Middle frontal gyrus (tissue), 1 donor: ENCODE data around the gene TNFRSF17.
A peak's percentile ranks its signal among the peaks of the same experiment; 100 is the strongest.
"Not testable (repeated sequence)": the region's sequence is repeated elsewhere in the genome, so short reads cannot be mapped to it uniquely, and the experiment has no call there.

ENCODE experiments used
- DNase-seq: peaks from one replicate; pipeline ENCODE4 v3.0.0-alpha.2; 2015; ENCODE audit warnings: low spot score; ENCODE audit errors: extremely low spot score

Gene TNFRSF17

GRCh38 chr16:11964761-11965551, at the start of gene TNFRSF17:
Gene TNFRSF17 (plus strand): TSS chr16:11965210. CDS start chr16:11965325, 115 bp downstream.
- DNase-seq = no peak

DNA sequence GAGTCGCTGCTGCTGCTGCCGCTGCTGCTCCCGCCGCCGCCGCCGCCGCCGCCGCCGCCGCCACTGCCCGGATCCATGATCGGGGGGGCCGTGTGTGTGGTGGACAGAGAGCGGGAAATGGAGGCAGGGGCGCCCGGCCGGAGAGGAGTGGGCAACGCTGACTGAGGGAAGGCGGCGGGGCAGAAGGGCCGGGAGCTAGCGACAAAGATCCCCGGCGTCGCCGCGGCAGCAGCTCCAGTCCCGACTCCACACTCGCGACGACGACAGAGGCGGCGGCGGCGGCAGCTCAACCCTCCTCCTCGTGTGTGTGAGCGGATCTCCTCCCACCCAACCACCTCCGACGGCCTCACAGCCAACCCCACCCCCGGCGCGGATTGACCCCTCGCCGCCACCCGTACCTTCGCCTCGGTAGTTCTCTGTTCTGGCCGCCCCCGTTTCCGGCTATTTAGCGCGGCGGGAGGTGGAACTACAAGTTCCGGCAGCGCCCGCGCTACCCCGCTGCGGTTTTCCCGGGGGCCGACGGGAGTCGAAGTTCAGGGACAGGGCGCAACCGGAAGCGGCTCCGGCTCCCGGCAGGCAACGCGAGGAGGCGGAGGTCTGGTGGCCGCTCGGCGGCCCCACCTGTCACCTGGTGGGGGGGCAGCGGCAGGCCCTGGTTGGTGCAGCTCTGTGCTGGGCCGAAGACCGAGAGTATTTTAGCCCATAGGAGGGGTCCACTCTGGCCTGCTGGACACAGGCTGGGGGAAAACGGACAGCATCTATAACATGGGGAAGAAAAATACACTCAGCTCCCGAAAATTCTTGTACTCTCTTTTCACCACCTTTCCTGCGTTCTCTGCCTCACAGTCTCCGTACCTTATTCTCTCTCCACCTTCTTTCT, 49.1 kb upstream of the TNFRSF17 start, which contains the start of gene GSPT1:
Gene GSPT1 (minus strand): TSS at position 313 of the 880 bp plus-strand sequence. CDS start 236 bp downstream, at position 77.
- DNase-seq = peak; percentile 94

DNA sequence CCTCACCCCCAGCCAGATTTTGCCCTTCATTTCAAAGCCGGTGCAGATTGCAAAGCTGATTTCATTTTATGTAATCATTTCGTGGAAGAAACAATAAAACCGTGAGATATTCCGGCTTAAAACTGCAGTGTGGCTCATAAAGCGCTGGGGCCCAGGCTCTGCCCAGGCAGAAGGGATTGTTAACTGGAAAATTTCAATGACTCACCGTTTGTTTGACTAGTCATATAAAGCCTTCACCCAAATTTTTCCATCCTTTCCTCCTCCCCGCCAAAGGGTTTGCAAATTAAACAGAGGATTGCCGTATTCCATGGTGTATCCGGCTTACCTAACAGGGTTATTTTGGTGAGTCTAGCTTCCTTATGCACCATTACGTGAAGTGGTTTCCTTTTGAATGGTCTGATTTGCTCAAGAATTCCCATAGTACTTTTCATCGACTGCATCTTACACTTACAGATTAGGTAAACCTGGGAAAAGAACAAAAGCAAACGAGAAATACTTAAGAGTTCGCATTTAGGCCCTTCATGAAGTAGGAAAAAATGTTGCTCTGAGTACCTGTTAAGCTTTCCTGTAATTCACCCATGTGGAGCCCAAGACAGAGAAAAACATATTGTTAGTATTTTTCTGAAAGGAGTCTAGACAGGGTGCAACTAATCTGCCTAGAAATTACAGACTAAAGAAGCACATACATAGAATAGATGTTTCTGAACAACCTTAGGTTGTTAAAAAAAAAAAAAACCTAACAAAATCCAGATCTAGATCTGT, 48.3 kb upstream of the TNFRSF17 start:
- DNase-seq = peak; percentile 23

- not testable (repeated sequence) for DNase-seq
Observed at GRCh38 chr16:11924046-11924445, 41.0 kb upstream of the TNFRSF17 start.

DNA sequence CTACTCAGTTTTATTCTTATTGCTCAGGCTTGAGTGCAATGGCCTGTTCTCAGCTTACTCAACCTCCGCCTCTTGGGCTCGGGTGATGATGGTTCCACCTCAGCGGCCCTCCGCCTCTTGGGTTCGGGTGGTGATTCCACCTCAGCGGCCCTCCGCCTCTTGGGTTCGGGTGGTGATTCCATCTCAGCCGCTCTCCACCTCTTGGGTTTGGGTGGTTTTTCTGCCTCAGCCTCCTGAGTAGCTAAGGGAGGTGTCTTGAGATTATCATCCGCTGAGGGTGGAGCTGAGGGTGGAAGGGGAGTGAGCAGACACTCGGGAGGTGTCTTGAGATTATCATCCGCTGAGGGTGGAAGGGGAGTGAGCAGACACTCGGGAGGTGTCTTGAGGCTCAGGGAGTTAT, 37.7 kb upstream of the TNFRSF17 start:
- not testable (repeated sequence) for DNase-seq

DNA sequence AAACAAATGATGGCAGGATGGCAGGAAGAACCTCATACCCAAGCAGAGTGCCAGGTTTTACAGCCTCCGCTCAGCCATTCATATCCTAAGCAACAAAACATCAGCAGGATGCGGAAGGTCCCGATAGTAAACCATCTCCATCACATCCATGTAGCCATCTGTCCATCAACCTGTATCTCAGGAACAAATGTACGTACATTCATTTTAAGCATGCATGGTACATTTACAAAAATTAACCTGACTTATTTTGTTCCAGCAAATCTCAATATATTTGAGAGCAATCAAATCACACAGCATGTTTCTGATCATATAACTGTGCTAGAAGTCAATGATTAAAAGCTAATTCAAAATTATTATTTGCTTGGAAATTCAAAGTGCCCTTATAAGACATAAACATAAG, 23.1 kb upstream of the TNFRSF17 start, which contains the start of gene NPIPB2:
Gene NPIPB2 (minus strand): TSS at position 101 of the 400 bp plus-strand sequence. CDS start 0 bp downstream, at position 101.
- not testable (repeated sequence) for DNase-seq

- DNase-seq = no peak
Observed at GRCh38 chr16:11946433-11946832, 18.6 kb upstream of the TNFRSF17 start.

GRCh38 chr16:11948819-11949218, 16.2 kb upstream of the TNFRSF17 start:
- no peak for DNase-seq

DNA sequence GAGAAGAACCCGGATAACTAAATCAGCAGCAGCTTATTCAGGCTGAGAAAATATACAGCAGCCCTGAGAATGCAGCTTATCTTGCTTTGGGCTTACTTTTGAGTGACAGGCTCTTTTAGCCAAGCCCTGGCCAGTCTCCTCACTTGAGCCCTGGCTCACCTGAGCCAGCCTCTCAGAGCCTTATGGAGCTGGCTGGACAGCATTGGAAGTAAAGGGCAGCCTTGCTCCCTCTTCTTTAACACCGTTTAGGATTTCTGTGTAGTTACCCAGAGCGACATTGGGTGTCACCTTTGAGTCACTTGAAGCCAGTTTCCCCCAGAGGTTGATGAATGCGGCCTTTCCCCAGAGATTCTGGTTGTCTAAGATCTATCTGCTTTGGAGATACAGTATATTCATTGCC, 15.5 kb upstream of the TNFRSF17 start:
- DNase-seq = peak; percentile 9

GRCh38 chr16:11950388-11950787, 14.6 kb upstream of the TNFRSF17 start:
- no peak for DNase-seq

DNA sequence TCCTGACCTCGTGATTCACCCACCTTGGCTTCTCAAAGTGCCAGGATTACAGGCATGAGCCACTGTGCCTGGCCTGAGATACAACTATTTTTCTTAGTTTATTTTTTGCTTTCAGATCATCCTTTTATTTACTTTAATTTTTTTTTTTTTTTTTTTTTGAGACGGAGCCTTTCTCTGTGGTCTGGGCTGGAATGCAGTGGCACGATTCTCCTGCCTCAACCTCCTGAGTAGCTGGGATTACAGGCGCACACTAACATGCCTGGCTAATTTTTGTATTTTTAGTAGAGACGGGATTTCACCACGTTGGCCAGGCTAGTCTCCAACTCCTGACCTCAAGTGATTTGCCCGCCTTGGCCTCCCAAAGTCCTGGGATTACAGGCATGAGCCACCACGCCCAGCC, 11.4 kb upstream of the TNFRSF17 start:
- DNase-seq = not testable (repeated sequence)

DNA sequence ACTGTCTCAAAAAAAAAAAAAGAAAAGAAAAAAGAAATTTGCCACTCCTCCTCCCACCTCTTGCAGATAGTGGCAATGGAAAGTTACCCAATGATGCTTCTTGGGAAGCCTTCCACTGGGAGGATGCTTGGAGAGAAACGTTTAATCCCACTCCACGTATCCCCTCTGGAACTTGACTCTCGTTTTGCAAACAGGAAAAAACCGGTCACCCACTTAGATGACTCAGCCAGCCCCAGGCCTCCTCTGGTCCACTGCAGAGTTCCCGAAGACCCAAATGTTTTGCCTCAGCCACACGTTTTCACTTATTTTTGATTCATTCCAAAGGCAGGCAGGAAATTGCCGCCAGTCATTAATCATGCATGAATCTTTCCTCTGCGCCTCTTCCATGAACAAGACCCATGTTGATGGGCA, 9.3 kb upstream of the TNFRSF17 start:
- no peak for DNase-seq

DNA sequence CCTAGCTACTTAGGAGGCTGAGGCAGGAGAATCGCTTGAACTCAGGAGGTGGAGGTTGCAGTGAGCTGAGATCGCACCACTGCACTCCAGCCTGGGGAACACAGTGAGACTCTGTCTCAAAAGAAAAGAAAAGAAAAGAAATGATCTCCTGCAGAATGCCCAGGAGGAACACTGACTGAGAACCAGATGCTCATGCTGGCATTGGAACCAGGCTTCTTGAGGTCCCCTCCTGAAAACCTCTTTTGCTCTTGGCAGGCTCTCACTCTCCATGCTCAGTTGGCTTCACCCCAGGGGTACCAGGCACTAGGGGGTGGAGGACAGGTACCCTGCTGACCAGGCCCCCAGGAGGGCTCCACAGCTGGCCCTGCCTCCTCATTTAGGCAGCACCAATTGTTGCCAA, 8.5 kb upstream of the TNFRSF17 start:
- DNase-seq = no peak

- DNase-seq = no peak
Observed at GRCh38 chr16:11957591-11958395, 7.2 kb upstream of the TNFRSF17 start.

DNA sequence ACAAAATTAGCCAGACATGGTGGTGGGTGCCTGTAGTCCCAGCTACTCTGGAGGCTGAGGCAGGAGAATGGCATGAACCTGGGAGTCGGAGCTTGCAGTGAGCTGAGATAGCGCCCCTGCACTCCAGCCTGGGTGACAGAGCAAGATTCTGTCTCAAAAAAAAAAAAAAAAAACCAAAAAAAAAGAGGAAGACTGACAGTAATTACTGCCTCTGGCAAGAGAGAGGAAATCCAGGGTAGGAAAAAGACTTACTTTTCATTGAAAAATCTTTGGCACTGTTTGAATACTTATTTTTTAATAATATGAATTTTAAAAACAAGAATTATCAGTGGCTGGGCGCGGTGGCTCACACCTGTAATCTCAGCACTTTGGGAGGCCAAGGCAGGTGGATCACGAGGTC, 2.6 kb upstream of the TNFRSF17 start:
- not testable (repeated sequence) for DNase-seq

DNA sequence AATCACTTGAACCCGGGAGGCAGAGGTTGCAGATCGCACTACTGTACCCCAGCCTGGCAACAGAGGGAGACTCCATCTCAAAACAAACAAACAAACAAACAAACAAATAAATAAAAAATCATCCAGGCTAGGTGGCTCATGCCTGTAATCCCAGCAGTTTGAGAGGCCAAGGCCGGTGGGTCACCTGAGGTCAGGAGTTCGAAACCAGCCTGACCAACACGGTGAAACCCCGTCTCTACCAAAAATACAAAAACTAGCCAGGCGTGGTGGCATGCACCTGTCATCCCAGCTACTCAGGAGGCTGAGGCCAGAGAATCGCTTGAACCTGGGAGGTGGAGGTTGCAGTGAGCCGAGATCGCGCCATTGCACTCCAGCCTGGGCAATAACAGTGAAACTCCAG, 2.0 kb upstream of the TNFRSF17 start:
- not testable (repeated sequence) for DNase-seq

DNA sequence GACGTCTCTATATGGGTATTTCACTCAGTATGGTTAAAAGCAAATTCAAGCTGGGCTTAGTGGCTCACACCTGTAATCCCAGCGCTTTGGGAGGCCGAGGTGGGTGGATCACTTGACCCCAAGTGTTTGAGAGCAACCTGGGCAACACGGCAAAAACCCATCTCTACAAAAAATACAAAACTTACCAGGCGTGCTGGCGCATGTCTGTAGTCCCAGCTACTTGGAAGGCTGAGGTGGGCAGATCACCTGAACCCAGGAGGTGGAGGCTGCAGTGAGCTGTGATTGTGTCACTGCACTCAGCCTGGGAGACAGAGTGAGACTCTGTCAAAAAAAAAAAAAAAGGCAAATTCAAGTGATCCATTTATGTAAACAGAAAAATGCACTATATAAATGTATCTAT, 1.3 kb upstream of the TNFRSF17 start:
- DNase-seq = no peak

- no peak for DNase-seq
Observed at GRCh38 chr16:11966173-11966572, 1.2 kb downstream of the TNFRSF17 start.

GRCh38 chr16:11967195-11967911, 2.3 kb downstream of the TNFRSF17 start:
- no peak for DNase-seq

GRCh38 chr16:11968577-11968976, 3.6 kb downstream of the TNFRSF17 start:
- no peak for DNase-seq
